GM12878 (cell line): ENCODE measurements around the gene GOLGA6D. TPM values are rescaled to one million over a fixed set of nuclear protein-coding genes. Genes with fewer than 3 reads are reported as not detected.

Experiments used
- ATAC-seq: fragments of 200-7000 bp; cut with Tn5 transposase; 3 replicates; pipeline ENCODE4 v1.9.1; 2020; ENCODE audit warnings: mild to moderate bottlenecking, moderate library complexity
- BruUV-seq: library from RNA; stranded (reverse); fragments of 400-500 nt; replicated peaks from 2 replicates; lab custom pipeline; 2021; lab: Mats Ljungman, UMichigan
- CTCF ChIA-PET: fragments of 300-600 bp; sonication (Branson Sonifier 250); formaldehyde crosslinking; extraction: SDS; loops from one replicate; lab custom pipeline; 2021; ENCODE audit warnings: inconsistent platforms; lab: Yijun Ruan, JAX
- POLR2A ChIA-PET: fragments of 350-600 bp; formaldehyde crosslinking; extraction: SDS; loops from one replicate; lab custom pipeline; 2021; ENCODE audit warnings: inconsistent platforms; lab: Charles Lee
- RAD21 ChIA-PET: fragments of 300-600 bp; sonication (Branson Sonifier 250); formaldehyde crosslinking; loops from one replicate; lab custom pipeline; 2023; ENCODE audit warnings: antibody characterized with exemption; ENCODE audit not compliant: unreplicated experiment; lab: Charles Lee
- SMC1A ChIA-PET: fragments of 300-600 bp; sonication (Branson Sonifier 250); formaldehyde crosslinking; loops from one replicate; lab custom pipeline; 2023; ENCODE audit not compliant: unreplicated experiment, uncharacterized antibody; lab: Charles Lee
- DNase-seq: peaks from one replicate; pipeline ENCODE4 v3.0.0-alpha.2; 2011; ENCODE audit warnings: low read depth, low spot score
- FAIRE-seq: peaks from 3 replicates; lab custom pipeline; 2011; peaks lifted over from hg19 to GRCh38; lab: Jason Lieb, UNC
- H2AFZ ChIP-seq: 2 replicates; pipeline ENCODE4 v1.6.0; 2011; ENCODE audit warnings: low read depth, low read length, control low read depth; ENCODE audit not compliant: control insufficient read depth
- H3K27ac ChIP-seq: 2 replicates; pipeline ENCODE4 v1.5.1; 2011; ENCODE audit warnings: control low read depth; ENCODE audit not compliant: control insufficient read depth, insufficient read depth
- H3K27me3 ChIP-seq, 2 experiments: replicated peaks in 1 of 2; 2 replicates each; pipeline versions ENCODE4 v1.6.0 to v1.6.1; 2011; ENCODE audit warnings: low read length in 1 of 2; ENCODE audit not compliant: control insufficient read depth in 2 of 2, insufficient read depth in 2 of 2
- H3K36me3 ChIP-seq, 2 experiments: 2 replicates each; pipeline ENCODE4 v1.5.1; 2011; ENCODE audit warnings: low read length in 1 of 2; ENCODE audit not compliant: control insufficient read depth in 2 of 2, insufficient read depth in 2 of 2
- H3K4me1 ChIP-seq: 2 replicates; pipeline ENCODE4 v1.6.1; 2011; ENCODE audit warnings: mild to moderate bottlenecking, low read length, moderate library complexity, mixed read lengths; ENCODE audit not compliant: control insufficient read depth, insufficient read depth
- H3K4me2 ChIP-seq: 2 replicates; pipeline ENCODE4 v1.6.0; 2011; ENCODE audit warnings: control low read depth; ENCODE audit not compliant: control insufficient read depth, insufficient read depth
- H3K4me3 ChIP-seq: fragments of 200-600 bp; sonication (generic); 2 replicates; pipeline ENCODE4 v1.5.1; 2016
- H3K79me2 ChIP-seq: 2 replicates; pipeline ENCODE4 v1.6.0; 2011; ENCODE audit warnings: low read length; ENCODE audit not compliant: control insufficient read depth, insufficient read depth
- H3K9ac ChIP-seq: 2 replicates; pipeline ENCODE4 v1.8.0; 2011; ENCODE audit warnings: low read length, control low read depth, mixed read lengths; ENCODE audit not compliant: control insufficient read depth, insufficient read depth
- H3K9me3 ChIP-seq: replicated peaks from 3 replicates; pipeline ENCODE4 v1.5.1; 2011; ENCODE audit warnings: mild to moderate bottlenecking, low read length; ENCODE audit not compliant: control insufficient read depth, insufficient read depth
- H4K20me1 ChIP-seq: 2 replicates; pipeline ENCODE4 v1.6.0; 2011; ENCODE audit not compliant: control insufficient read depth, insufficient read depth
- CEBPB ChIP-seq, 2 experiments: fragments of 150-350 bp in 1 of 2; IDR thresholded peaks; 2 replicates each; pipeline ENCODE4 v1.6.1; 2012 to 2014; ENCODE audit warnings: low read depth in 2 of 2, low read length in 2 of 2, borderline replicate concordance in 1 of 2, inconsistent platforms in 1 of 2
- CEBPZ ChIP-seq: fragments of 150-350 bp; IDR thresholded peaks from 2 replicates; pipeline ENCODE4 v1.6.1; 2016; ENCODE audit warnings: low read depth, low read length
- E2F4 ChIP-seq: IDR thresholded peaks from 2 replicates; pipeline ENCODE4 v1.6.1; 2012; ENCODE audit warnings: low read depth, low read length, improper control_type of control experiment
- E4F1 ChIP-seq: fragments of 450-650 bp; IDR thresholded peaks from 2 replicates; pipeline ENCODE4 v1.6.1; 2018; ENCODE audit warnings: borderline replicate concordance, mild to moderate bottlenecking; ENCODE audit not compliant: partially characterized antibody
- FOXM1 ChIP-seq: IDR thresholded peaks from 2 replicates; pipeline ENCODE4 v1.6.1; 2012; ENCODE audit warnings: low read depth, mild to moderate bottlenecking, inconsistent platforms, low read length, moderate library complexity
- HDAC2 ChIP-seq: fragments of 200-600 bp; sonication (generic); IDR thresholded peaks from 2 replicates; pipeline ENCODE4 v1.6.1; 2017
- JUNB ChIP-seq: IDR thresholded peaks from 2 replicates; pipeline ENCODE4 v1.6.1; 2016; ENCODE audit warnings: antibody characterized with exemption, mild to moderate bottlenecking
- NFIC ChIP-seq: IDR thresholded peaks from 2 replicates; pipeline ENCODE4 v1.6.1; 2012; ENCODE audit warnings: low read depth, mild to moderate bottlenecking, inconsistent platforms, low read length, moderate library complexity
- NR2F1 ChIP-seq: fragments of 450-650 bp; conservative IDR thresholded peaks from 2 replicates; pipeline ENCODE4 v1.6.1; 2017; ENCODE audit warnings: mild to moderate bottlenecking
- PAX5 ChIP-seq: IDR thresholded peaks from 2 replicates; pipeline ENCODE4 v1.6.1; 2011; ENCODE audit warnings: low read depth, low read length, borderline replicate concordance
- POLR2A ChIP-seq: IDR thresholded peaks from 2 replicates; pipeline ENCODE4 v1.6.1; 2011; ENCODE audit warnings: low read depth, mild to moderate bottlenecking, low read length
- POLR2AphosphoS2 ChIP-seq: IDR thresholded peaks from 2 replicates; pipeline ENCODE4 v1.6.1; 2011; ENCODE audit warnings: low read depth, mild to moderate bottlenecking, low read length, improper control_type of control experiment, moderate library complexity
- SRF ChIP-seq, 2 experiments: IDR thresholded peaks; 2 replicates each; pipeline ENCODE4 v1.6.1; 2011; ENCODE audit warnings: low read depth in 2 of 2, low read length in 2 of 2, mild to moderate bottlenecking in 1 of 2, moderate library complexity in 1 of 2
- TBL1XR1 ChIP-seq: IDR thresholded peaks from 2 replicates; pipeline ENCODE4 v1.6.1; 2012; ENCODE audit warnings: low read depth, low read length, improper control_type of control experiment
- WRNIP1 ChIP-seq: IDR thresholded peaks from 2 replicates; pipeline ENCODE4 v1.6.1; 2011; ENCODE audit warnings: low read depth, low read length, improper control_type of control experiment, borderline replicate concordance
- ZNF24 ChIP-seq: fragments of 450-650 bp; IDR thresholded peaks from 2 replicates; pipeline ENCODE4 v1.6.1; 2017; ENCODE audit warnings: antibody characterized with exemption, mild to moderate bottlenecking
- WGBS: methylation state at CpG from one replicate; pipeline ENCODE4 v1.1.6; 2016; ENCODE audit warnings: low lambda C conversion rate; ENCODE audit not compliant: insufficient replicate concordance, insufficient coverage; ENCODE audit errors: missing lambda C conversion rate; 5-methylcytosine and 5-hydroxymethylcytosine counted together
- in situ Hi-C: fragments of 300-500 bp; cut with MboI; formaldehyde crosslinking; loops from 9 replicates; pipeline ENCODE4 v1.14.3; 2018; ENCODE audit warnings: mixed read lengths
- intact Hi-C: fragments of 100-400 bp; cut with micrococcal nuclease; formaldehyde crosslinking; loops from one replicate; pipeline ENCODE4 v1.14.2; 2022; ENCODE audit not compliant: unreplicated experiment
- polyA plus RNA-seq, 11 experiments: library from polyadenylated mRNA; depleted of rRNA in 4 of 11; unstranded in 6 of 11; stranded (reverse) in 5 of 11; fragments of >200 nt; fragmentation: Nextera tagmentation in 4 of 11; fragmentation: Illumina TruSeq in 1 of 11; extraction: Ambion mirVana in 4 of 11; extraction: Trizol in 1 of 11; gene quantifications; 1 replicate in 1 of 11; 2 replicates in 10 of 11; pipeline versions ENCODE4 v1.2.1 to v1.2.3, GENCODE V29; 2011 to 2016; ENCODE audit warnings: inconsistent platforms in 2 of 11, missing spikeins in 2 of 11, low read depth in 1 of 11
- total RNA-seq, 4 experiments: library from RNA; depleted of rRNA in 3 of 4; stranded (reverse); fragments of >200 nt in 3 of 4; fragmentation: Illumina TruSeq in 1 of 4; extraction: Trizol in 1 of 4; gene quantifications; 2 replicates each; pipeline versions ENCODE4 v1.2.1 to v1.2.3, GENCODE V29; 2013 to 2021

The GOLGA6D gene
- total and polyA plus RNA-seq, 10 of the 15 experiments (the other 5 are each of a cell fraction or from before 2014, with no cell fraction given), result not detected

- TF ChIP-seq POLR2AphosphoS2 (no peak), SRF (IDR thresholded peaks at IDR 0.05; ENCODE audit: low read depth in 2 of 2, low read length in 2 of 2) (no peak), CEBPB (IDR thresholded peaks at IDR 0.05; ENCODE audit: borderline replicate concordance in 1 of 2, low read depth in 2 of 2, low read length in 2 of 2) (no peak)
Observed at GRCh38 chr15:75313116-75313845, 30.6 kb downstream of the GOLGA6D start (continued).

GRCh38 chr15:75314552-75315290 is 32.1 kb downstream of the GOLGA6D start:
- Histone ChIP-seq H3K27ac (no peak overlapping the region), H4K20me1 (no peaks in the 10 kb centered on the region), H3K79me2 (no peaks in the 10 kb centered on the region), H3K9me3 (no peaks in the 10 kb centered on the region), H3K4me2 (no peak overlapping the region), H3K9ac (no peak overlapping the region), H3K4me3 (no peak overlapping the region), H2AFZ (no peak overlapping the region), H3K27me3 (no peaks in the 10 kb centered on the region; a peak in 1 of 4 replicates), H3K4me1 (no peaks in the 10 kb centered on the region), H3K36me3 (no peaks in the 10 kb centered on the region)
- CTCF ChIA-PET, result no interaction called here
- POLR2A ChIA-PET, result no interaction called here
- WGBS, result 43% methylated on average over 5 of the region's 5 CpGs
- DNase-seq (no peak), ATAC-seq (no peak), FAIRE-seq (no peak)
- SMC1A ChIA-PET, result no interaction called here
- RAD21 ChIA-PET, result no interaction called here
- intact Hi-C loops, result no loop called here
- no TSS peak for BruUV-seq
- in situ Hi-C loops, result loop anchor here (5.0 kb wide), 1 partner anchor 77 kb away; no protein-coding TSS in a partner anchor
- no peak for TF ChIP-seq NFIC
- no peak for TF ChIP-seq POLR2A
- TF ChIP-seq ZNF24, result no peak
- no peak for TF ChIP-seq E2F4
- no peak for TF ChIP-seq NR2F1
- TF ChIP-seq PAX5, result no peak
- TF ChIP-seq JUNB, result no peak
- no peak for TF ChIP-seq FOXM1
- TF ChIP-seq TBL1XR1, result no peak
- TF ChIP-seq CEBPZ, result no peak
- no peak for TF ChIP-seq HDAC2
- no peak for TF ChIP-seq E4F1
- TF ChIP-seq WRNIP1, result no peak
